SU-DHL-6 (cell line): Measurements from ENCODE around the gene PPP1R11.

Source experiments
- EZH2phosphoT487 ChIP-seq: fragments of 200-600 bp; sonication (generic), shearing (Covaris generic); conservative IDR thresholded peaks from 2 replicates; pipeline ENCODE4 v1.6.1; 2018; ENCODE audit warnings: mild to moderate bottlenecking, antibody characterized with exemption, low read length, moderate library complexity, mixed read lengths
- TF ChIP-seq, protein P1 (sequence below): fragments of 200-600 bp; sonication (generic); IDR thresholded peaks from one replicate; pipeline ENCODE4 v1.5.1; 2017; ENCODE audit warnings: antibody characterized with exemption, mild to moderate bottlenecking, low read length, moderate library complexity; ENCODE audit not compliant: insufficient read depth, poor library complexity, severe bottlenecking

DNA sequence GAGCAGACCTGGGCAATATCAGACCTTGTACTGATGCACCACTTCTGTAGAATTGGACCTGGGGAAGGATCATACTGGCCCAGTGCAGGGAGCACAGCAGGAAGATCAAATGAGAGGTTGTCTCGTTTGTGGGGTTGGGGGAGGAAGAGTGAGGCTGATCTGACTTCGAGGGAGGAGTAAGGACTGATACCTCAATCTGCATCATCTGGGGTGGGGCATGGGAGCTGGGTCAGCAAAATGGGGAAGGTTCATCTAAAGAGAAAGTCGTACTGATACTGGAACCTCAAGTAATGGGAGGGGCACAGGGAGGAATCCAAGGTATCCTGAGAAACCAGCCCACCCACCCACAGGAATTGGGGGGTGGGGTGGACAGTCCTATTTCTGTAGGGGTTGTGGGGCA, 4.9 kb downstream of the PPP1R11 start:
- TF ChIP-seq, protein P1, sequence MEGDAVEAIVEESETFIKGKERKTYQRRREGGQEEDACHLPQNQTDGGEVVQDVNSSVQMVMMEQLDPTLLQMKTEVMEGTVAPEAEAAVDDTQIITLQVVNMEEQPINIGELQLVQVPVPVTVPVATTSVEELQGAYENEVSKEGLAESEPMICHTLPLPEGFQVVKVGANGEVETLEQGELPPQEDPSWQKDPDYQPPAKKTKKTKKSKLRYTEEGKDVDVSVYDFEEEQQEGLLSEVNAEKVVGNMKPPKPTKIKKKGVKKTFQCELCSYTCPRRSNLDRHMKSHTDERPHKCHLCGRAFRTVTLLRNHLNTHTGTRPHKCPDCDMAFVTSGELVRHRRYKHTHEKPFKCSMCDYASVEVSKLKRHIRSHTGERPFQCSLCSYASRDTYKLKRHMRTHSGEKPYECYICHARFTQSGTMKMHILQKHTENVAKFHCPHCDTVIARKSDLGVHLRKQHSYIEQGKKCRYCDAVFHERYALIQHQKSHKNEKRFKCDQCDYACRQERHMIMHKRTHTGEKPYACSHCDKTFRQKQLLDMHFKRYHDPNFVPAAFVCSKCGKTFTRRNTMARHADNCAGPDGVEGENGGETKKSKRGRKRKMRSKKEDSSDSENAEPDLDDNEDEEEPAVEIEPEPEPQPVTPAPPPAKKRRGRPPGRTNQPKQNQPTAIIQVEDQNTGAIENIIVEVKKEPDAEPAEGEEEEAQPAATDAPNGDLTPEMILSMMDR: no peak
- no peak for TF ChIP-seq EZH2phosphoT487
